ENCODE data around the gene LCN6. TPM values are rescaled to one million over a fixed set of nuclear protein-coding genes. Genes with fewer than 3 reads are reported as not detected.

The LCN6 gene
- total and polyA plus RNA-seq, 9 of the 15 experiments (the other 6 are each of a cell fraction or from before 2014, with no cell fraction given) = 0.10 to 0.45 (median 0.37) TPM; not detected in 5

DNA sequence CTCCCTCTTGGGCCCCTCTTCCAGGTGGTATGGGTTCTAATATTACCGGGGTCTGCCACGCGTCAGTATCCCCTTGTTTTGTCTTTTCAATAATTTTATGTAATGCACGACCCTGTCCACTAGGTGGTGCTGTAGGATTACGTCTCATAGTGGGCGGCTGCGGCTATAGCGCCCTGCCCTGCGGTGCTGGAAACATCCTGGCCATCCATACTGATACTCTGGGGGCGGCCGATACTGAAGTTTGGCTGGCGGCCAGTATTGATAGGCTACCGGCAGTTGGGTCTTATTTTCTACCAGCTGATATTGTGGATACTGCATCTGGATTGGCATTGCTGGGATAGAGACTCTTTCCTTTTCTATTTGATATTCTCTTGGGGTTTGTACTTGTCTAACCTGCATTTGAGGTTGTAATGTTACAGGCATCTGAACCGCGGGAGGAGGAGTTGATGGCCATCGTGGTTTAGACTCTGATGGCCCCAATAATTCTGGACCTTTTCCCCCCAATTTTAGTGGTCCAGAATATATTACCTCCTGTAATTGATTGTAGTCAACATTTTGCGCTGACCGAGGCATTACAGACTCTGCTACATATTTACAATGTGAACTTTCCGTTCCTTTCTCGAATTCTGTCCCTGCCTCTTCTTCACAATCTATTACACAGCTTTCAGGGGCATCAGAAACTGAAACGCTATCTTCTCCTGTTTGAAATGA is 39.5 kb upstream of the LCN6 start (continued):
- TF ChIP-seq, protein P1, sequence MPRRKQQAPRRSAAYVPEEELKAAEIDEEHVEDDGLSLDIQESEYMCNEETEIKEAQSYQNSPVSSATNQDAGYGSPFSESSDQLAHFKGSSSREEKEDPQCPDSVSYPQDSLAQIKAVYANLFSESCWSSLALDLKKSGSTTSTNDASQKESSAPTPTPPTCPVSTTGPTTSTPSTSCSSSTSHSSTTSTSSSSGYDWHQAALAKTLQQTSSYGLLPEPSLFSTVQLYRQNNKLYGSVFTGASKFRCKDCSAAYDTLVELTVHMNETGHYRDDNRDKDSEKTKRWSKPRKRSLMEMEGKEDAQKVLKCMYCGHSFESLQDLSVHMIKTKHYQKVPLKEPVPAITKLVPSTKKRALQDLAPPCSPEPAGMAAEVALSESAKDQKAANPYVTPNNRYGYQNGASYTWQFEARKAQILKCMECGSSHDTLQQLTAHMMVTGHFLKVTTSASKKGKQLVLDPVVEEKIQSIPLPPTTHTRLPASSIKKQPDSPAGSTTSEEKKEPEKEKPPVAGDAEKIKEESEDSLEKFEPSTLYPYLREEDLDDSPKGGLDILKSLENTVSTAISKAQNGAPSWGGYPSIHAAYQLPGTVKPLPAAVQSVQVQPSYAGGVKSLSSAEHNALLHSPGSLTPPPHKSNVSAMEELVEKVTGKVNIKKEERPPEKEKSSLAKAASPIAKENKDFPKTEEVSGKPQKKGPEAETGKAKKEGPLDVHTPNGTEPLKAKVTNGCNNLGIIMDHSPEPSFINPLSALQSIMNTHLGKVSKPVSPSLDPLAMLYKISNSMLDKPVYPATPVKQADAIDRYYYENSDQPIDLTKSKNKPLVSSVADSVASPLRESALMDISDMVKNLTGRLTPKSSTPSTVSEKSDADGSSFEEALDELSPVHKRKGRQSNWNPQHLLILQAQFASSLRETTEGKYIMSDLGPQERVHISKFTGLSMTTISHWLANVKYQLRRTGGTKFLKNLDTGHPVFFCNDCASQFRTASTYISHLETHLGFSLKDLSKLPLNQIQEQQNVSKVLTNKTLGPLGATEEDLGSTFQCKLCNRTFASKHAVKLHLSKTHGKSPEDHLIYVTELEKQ (CRISPR knock-in tag; IDR thresholded peaks at IDR 0.05) = no peak
- no peak; the same call in 1 of the 2 replicates for TF ChIP-seq ZNF263 (CRISPR knock-in tag; IDR thresholded peaks at IDR 0.05; ENCODE audit: borderline replicate concordance)
- no peak for TF ChIP-seq KAT2B (IDR thresholded peaks at IDR 0.05; ENCODE audit: low read depth, low read length)
- no peak for TF ChIP-seq NFATC3 (IDR thresholded peaks at IDR 0.05)
- no peak for TF ChIP-seq ZNF253 (CRISPR knock-in tag; conservative IDR thresholded peaks at IDR 0.05)
- TF ChIP-seq TFAP4 (CRISPR knock-in tag; IDR thresholded peaks at IDR 0.05; ENCODE audit: borderline replicate concordance) = peak; percentile 52; the same call in 1 of the 2 replicates
- no peak for TF ChIP-seq OTX1 (CRISPR knock-in tag; IDR thresholded peaks at IDR 0.05)
- TF ChIP-seq ZNF785 (CRISPR knock-in tag; IDR thresholded peaks at IDR 0.05) = no peak
- TF ChIP-seq, protein P2, sequence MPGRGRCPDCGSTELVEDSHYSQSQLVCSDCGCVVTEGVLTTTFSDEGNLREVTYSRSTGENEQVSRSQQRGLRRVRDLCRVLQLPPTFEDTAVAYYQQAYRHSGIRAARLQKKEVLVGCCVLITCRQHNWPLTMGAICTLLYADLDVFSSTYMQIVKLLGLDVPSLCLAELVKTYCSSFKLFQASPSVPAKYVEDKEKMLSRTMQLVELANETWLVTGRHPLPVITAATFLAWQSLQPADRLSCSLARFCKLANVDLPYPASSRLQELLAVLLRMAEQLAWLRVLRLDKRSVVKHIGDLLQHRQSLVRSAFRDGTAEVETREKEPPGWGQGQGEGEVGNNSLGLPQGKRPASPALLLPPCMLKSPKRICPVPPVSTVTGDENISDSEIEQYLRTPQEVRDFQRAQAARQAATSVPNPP (IDR thresholded peaks at IDR 0.05; ENCODE audit: borderline replicate concordance, insufficient read depth, insufficient read length) = no peak
- TF ChIP-seq PHF20 (IDR thresholded peaks at IDR 0.05; ENCODE audit: partially characterized antibody) = no peak
- no peak for TF ChIP-seq PCBP2 (IDR thresholded peaks at IDR 0.05; ENCODE audit: low read depth, low read length, poor library complexity, severe bottlenecking)
- no peak for TF ChIP-seq RFX1 (IDR thresholded peaks at IDR 0.05)
- TF ChIP-seq MAZ (CRISPR knock-in tag; conservative IDR thresholded peaks at IDR 0.05 in 1 of 2, IDR thresholded peaks at IDR 0.05 in 1 of 2) = peak; percentile 19 to 60; a peak in 1 of 4 replicates
- no peak for TF ChIP-seq ZC3H11A (IDR thresholded peaks at IDR 0.05; ENCODE audit: low read depth, low read length)
- TF ChIP-seq ZKSCAN3 (CRISPR knock-in tag; IDR thresholded peaks at IDR 0.05) = no peak
- no peak for TF ChIP-seq ZNF140 (CRISPR knock-in tag; IDR thresholded peaks at IDR 0.05)
- TF ChIP-seq, protein P3, sequence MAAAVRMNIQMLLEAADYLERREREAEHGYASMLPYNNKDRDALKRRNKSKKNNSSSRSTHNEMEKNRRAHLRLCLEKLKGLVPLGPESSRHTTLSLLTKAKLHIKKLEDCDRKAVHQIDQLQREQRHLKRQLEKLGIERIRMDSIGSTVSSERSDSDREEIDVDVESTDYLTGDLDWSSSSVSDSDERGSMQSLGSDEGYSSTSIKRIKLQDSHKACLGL (CRISPR knock-in tag; IDR thresholded peaks at IDR 0.05; ENCODE audit: borderline replicate concordance, poor library complexity, severe bottlenecking) = no peak
- TF ChIP-seq NCOA1 (IDR thresholded peaks at IDR 0.05; ENCODE audit: low read depth) = no peak
- TF ChIP-seq MTA1 (IDR thresholded peaks at IDR 0.05; ENCODE audit: borderline replicate concordance) = no peak
- TF ChIP-seq MTA2 (IDR thresholded peaks at IDR 0.05; ENCODE audit: low read depth) = no peak
- no peak for TF ChIP-seq CBX5 (IDR thresholded peaks at IDR 0.05; ENCODE audit: borderline replicate concordance, low read depth)
- no peak for TF ChIP-seq TEAD4 (IDR thresholded peaks at IDR 0.05; ENCODE audit: low read length)
- TF ChIP-seq TEAD4 (CRISPR knock-in tag; IDR thresholded peaks at IDR 0.05; ENCODE audit: borderline replicate concordance) = no peak
- TF ChIP-seq TCFL5 (CRISPR knock-in tag; conservative IDR thresholded peaks at IDR 0.05) = no peak

All from K562 (cell line).